ENCODE results near the gene CUL1.
A peak's percentile ranks its signal among the peaks of the same experiment; 100 is the strongest.

Gene CUL1

DNA sequence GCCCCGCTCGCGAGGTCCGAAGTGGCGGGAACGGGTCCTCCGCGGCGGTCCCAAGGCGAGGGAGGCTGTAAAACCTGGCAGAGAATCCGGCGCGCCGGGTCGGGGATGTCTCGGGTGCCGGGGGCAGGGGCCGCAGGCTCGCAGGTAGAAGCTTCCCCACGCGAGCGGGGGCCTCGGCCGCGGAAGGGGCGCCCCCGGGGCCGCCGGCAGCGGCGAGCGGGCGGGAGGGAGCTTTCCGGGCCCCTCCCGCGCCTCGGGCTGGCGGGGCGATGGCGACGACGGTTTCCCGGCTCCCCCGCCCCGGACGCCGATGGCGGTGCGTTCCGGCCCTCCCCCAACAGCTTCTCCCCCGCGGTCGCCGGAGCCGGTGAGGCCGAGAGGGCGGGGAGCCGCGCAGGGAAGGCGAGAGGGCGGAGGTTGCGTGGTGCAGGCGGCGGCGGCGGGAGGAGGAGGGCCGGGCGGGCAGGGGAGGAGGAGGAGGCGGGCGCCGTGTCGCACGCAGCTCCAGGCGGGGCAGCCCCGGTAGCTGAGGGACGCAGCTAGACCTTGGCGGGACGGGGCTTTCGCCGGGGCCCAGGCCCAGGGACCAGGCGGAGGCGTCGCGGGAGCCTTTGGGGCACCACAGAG, at the start of gene CUL1:
TSS of gene CUL1 (plus strand) at position 507 of the 627 bp plus-strand sequence. CDS start 31,220 bp downstream, outside the sequence.
- DNase-seq, result peak; percentile 32

DNA sequence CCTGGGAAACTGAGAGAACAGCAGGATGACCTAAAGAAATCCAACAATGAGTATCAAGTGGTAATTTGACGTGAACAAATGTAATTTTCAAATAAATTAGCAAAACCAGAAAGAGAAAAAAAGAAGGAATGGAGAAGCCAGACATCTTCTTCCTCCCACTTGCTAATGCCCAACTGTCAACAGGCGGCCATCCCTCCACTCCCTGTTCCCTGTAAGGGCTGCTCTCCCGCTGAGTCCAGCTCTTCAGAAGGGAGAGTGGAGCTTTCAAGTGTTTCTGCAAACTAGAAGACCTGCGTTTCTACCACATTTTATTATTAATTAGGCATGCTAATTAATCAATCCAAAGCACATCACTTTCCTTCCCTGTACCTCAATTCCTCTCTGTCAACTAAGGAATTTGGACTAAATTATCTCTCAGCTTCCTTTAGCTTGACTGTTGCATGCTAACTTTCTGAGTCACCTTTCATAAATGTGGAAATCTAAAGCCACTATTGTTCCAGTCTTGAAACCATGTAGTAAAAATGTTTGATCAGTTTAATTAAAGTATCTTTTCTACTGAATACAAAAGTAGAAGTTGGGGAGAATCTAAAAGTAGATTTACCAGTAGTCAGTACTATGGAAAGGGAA, 48.4 kb upstream of the CUL1 start:
- no peak for DNase-seq

DNA sequence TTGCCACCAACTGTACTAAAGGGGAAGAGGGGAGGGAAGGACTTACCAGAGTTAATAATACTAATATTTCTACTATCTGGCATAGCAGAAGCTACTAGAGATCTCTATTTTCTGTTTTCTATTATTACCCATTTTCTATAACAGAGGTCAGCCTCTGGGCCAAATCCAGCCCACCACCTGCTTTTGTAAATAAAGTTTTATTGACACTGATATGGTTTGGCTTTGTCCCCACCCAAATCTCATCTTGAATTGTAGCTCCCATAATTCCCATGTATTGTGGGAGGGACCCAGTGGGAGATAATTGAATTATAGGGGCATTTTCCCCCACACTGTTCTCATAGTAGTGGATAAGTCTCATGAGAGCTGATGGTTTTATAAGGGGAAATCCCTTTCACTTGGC, 45.9 kb upstream of the CUL1 start:
- DNase-seq, result no peak

DNA sequence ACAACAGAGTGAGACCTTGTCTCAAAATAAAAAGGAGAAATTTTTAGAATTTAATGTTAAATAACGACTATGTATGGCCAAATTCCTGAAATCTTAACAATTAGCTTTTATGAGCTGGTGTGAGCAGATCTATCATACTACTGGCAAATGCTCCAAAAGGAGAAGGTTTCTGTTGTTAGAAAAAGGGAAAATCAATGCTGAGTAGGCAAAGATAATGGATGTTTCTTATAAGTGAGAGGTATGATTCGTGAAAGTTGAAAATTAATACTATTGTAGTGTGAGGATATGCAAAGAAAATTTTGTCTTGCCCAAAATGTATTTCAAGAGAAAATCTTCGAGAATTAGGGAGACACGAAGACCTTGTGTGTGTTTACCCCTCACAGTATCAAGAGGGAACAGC, 40.8 kb upstream of the CUL1 start:
- DNase-seq, result no peak

DNA sequence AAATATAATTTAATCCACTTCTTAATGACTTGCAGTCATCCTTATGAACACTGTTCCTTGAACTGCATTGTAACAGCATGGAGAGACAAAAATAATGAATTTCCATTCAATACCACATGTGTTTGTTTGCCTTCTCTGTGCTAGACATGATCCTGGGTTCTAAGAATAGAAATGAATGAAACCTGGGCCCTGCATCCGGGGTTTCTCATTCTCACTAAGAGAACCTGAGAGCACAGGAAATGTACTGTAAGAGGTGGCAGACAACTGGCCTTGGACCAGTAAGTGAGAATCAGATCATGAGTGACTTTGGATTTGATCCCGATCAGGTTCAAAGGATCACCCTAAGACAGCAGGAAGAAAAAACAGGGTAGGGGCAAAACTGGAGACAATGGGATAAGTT, 37.2 kb upstream of the CUL1 start:
- DNase-seq, result no peak

DNA sequence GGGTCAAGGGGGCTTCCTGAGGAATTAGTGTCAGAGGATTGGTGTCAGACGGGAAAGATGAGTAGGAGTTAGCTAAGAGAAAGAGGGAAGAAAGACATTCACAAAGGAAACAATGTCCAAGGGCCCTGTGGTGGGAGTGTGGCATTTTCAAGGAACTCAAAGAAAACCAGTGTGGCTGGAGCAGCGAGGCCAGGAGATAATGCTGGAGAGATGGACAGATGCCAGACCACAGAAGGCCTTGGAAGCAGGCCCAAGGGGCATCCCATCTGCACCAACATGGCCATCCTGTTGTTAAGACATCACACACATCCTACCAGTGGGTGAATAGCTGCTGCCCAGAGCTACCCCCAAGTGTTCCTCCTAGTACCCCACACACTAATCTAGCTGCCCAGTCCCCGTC, 36.1 kb upstream of the CUL1 start:
- DNase-seq, result no peak

DNA sequence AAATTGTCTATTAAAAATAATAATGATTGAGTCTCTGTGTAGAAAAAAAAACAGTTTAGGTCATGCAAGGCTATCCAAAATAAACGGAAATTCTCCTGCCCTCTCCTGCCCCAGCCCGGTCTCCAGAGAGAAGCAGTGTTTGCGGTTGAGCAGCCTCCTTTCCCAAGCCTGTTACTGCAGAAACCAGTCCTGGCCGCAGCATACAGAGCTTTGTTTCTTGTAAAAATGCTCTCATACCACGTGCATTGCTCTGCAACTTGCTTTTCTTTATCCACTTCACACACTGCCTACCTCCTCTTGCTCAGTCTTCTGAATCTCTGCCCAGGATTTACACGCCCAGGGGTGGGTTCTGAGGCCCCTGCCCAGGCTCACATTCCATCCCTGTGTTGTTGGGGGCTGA, 34.4 kb upstream of the CUL1 start:
- no peak for DNase-seq

DNA sequence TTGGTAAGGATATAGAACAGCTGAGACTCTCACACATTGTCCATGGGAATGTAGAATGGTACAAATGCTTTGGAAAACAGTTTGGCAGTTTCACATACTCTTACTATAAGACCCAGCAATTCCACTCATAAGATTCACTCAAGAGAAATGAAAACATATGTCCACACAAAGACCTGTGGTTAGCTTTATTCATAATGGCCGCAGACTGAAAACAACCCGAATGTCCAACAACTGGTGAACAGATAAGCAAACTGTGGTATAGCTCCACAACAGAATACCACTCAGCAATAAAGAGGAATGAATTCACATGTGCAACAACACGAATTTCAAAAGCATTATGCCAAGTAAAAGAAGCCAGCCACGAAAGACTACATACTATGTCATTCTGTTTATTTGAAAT, 33.5 kb upstream of the CUL1 start:
- DNase-seq, result no peak

DNA sequence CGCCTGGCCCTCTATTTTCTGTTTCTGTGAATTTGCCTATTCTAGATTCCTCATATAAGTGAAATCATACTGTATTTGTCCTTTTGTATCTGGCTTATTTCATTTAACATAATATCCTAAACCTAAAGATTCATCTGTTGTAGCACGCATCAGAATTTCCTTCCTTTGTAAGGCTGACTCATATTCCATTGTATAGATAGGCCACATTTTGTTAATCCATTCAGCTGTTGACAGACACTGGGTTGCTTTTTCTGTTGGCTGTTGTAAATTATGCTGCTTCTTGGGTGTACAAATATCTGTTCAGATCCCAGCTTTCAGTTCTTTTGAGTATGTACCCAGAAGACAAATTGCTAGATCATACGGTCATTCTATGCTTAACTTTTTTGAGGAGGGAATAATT, 28.8 kb upstream of the CUL1 start:
- DNase-seq, result no peak

DNA sequence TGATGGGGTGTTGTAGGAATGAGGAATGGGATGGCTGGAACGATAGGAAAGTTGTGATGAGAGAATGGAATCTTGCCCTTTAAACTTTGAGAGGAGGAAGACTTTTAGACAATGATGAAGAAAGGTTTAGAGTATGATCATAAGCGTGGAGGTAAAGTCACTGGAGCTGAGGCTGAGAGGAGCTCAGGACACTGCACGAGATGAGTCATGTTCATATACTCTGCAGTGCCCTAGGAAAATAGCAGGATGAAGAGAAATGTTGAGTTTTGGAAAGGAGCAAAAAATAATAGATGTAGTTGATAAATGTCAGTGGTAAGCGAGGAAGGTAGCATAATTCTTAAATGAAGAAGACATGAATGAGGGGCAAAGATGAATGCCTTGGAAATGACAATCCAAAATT, 28.3 kb upstream of the CUL1 start:
- no peak for DNase-seq

DNA sequence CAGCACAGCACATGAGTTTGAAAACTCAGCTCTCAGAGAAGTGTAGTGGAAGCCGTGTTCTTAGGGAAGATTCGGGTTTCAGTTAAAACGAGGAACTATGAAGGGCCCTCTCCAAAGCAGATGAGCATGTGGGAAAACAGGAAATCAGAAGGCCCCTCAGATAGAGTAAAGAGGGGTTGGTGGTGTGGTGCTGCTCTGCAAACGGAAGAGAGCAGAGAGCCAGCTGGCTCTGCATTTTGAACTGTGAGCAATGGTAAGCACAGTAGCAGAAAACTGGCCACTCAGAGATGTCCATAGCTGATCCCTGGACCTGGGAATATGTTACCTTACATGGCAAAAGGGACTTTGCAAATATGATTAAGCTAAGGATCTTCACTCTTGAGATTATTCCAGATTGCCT, 27.9 kb upstream of the CUL1 start:
- no peak for DNase-seq

DNA sequence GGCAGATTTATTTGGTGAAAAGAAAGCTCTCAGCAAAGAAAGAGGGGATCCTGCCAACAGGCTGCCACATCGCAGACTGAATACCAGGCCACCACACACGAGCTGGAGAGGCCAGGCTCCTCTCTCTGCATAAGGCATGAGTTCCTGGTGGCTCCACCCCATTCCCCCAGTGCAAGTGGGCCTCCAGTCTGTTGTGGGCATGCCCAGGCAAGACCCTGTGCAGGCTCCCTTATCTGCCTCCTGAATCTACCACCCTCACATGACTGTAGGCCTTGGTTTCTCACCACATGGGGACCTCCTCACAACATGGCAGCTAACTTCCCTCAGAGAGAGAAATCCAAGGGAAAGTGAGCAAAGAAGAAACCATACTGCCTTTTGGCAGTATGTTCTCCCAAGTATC, 26.7 kb upstream of the CUL1 start:
- DNase-seq, result no peak

DNA sequence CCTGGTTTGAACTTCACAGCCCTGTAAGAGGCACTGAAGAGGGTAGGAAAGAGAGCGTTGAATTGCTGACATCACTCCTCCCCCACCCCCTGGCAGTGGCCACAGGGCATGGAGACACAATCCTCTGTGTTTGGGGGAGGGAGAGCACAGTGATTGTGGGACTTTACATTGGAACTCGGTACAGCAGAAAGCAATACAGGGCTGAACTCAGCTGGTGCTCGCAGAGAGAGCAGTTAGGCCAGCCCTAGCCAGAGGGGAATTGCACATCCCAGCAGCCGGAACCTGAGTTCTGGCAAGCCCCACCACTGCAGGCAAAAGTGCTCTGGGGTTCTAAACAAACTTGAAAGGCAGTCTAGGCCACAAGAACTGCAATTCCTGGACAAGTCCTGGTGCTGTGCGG, 24.0 kb upstream of the CUL1 start:
- no peak for DNase-seq

DNA sequence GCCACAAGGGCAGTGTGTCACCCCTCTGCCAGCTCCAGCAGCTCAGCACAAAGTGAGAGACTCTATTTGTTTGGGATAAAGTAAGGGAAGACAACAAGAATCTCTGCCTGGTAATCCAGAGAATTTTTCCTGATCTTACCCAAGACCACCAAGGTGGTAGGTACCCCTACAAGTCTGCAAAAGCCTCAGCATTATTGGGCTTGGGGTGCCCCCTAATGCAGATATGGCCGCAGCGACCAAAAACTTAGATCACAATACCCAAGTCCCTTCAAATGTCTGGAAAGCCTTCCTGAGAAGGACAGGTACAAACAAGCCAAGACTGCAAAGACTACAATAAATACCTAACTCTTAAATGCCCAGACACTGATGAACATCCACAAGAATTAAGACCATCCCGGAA, 22.4 kb upstream of the CUL1 start:
- DNase-seq, result no peak

DNA sequence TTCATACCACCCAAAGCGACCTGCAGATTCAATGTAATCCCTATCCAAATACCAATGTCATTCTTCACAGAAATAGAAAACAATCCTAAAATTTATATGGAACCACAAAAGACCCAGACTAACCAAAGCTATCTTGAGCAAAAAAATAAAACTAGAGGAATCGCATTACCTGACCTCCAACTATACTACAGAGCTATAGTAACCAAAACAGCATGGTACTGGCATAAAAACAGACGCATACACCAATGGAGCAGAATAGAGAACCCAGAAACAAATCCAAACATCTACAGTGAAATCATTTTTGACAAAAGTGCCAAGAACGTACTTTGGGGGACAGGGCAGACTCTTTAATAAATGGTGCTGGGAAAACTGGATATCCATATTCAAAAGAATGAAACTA, 16.9 kb upstream of the CUL1 start:
- DNase-seq, result no peak

DNA sequence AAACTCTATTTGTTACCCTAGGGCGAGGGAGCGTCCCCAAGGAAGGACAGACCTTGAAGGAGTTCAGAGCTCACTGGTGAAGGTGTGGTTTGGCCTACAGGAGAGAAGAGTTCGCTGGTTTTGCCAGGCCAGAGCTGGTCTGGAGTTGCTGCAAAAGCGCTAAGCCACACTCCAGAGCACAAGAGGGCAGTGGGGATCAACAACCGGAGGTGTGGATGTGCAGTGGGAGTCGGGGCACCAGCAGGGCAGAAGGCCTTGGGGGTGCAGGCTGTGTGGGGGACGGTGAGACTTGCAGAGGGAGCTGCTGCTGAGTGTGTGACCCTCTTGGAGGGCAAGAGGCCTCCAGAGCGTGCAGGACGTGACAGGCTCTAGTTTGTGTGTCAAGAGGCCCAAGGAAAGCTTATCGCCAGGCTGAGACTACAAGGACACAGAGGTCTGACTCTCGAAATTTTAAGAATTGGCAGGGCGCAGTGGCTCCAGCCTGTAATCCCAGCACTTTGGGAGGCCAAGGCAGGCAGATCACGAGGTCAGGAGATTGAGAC, 14.3 kb upstream of the CUL1 start:
- no peak for DNase-seq

DNA sequence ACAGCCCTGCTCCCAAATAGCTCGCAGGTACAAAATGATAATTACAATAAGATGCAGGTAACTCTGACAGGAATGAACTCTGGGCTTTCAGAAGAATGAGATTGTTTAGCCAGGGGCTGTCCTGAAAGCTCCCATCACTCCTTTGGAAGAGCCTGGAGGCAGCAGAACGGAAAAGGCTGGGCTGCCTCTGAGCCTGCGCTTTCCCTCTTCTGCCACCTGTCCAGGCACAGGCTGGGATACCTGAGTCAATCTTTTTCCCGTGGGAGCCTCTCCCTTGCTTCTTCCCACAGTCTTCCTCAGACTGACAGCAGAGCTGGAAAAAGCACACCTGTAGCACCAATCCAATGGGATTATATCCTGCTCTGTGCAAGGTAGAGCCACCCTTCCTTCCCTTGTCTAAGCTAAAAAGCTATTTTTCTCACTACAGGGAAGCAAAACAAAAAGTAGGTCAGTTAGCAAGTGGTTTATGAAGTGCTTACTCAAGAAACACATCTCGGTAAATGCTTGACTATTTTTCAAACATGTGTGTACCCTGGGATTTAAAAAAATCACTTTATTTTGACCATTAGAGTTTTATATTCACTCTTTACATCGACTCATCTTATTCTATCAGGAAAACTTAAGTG, 12.3 kb upstream of the CUL1 start:
- DNase-seq, result no peak

DNA sequence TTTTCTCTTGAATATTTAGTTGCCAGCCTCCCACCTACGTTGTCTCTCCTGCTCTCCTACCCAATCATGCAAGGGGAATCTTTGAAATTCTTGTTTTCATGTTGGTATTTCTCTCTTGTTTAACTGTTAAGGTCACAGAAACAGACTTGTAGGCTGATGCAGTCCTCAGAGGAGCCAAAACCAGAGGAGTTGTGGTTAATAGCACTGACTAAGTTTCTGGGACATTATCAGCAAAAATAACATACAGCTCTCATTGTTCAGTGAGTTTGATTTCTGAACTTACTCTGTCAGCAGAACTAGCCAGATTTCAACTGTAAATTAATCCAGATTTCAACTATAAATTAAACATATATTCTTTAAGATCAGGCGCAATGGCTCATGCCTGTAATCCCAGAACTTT, 11.1 kb upstream of the CUL1 start:
- DNase-seq, result no peak

DNA sequence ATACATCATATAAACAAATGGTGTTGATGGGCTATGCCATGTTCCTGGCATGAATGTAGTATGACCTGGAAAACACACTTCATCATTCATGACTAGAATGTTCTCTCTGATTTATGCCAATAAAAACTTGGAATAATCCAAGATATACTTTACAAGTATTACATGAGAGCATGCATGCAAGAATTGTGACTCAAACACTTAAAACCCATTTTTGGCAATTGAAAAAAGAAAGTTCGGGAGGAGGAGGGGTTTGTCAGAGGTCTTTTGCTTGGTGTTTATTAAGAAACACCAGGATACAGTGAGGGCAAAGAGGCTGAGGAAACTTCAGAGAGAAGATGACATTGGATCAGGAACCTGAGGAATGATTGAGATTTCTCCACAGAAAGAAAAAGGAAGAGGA, 10.2 kb upstream of the CUL1 start:
- DNase-seq, result no peak

DNA sequence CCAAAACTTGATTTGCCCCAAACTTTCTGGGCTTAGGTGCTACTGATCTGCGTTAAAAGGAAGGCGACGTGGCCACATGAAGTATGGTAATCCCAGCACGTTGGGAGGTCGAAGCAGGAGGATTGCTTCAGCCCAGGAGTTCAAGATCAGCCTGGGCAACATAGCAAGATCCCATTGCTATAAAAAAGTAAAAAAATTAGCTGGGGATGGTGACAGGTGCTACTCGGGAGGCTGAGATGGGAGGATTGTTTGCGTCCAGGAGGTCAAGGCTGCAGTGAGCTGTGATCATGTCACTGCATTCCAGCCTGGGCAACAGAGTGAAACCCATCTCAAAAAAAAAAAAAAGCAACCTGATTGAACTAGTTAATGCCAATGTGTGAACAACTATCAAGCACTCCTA, 5.1 kb upstream of the CUL1 start:
- no peak for DNase-seq

DNA sequence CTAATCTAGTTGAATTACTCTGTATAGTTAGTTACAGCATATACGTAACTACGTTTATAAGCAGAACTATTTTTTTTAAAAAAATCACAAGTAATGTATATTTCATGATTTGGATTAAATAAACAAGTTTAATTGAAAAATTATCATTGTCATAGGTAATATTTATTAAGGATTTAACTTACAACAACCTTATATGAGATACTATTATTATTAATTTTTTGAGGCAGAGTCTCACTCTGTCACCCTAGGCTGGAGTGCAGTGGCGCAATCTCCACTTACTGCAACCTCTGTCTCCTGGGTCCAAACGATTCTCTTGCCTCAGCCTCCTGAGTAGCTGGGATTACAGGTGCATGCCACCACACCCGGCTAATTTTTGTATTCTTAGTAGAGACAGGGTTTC, 4.1 kb upstream of the CUL1 start:
- DNase-seq, result no peak

DNA sequence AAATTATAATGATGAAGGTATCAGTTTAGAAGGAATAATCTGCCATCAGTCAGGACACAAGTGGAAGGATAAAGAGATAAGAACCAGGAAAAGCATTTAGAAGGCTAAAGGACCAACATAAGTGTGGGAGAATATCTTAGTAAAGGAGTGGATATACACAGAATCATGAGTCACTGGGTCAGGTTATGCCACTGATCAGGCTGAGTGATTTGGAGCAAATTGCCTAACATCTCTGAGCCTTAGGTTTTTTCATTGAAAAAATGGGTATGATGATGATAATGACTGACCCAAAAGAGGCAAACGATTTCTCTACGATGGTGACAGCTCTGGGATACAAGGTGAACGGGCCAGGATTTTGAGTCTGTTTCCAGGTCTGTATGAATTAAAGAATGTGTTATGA, 2.8 kb upstream of the CUL1 start:
- no peak for DNase-seq

DNA sequence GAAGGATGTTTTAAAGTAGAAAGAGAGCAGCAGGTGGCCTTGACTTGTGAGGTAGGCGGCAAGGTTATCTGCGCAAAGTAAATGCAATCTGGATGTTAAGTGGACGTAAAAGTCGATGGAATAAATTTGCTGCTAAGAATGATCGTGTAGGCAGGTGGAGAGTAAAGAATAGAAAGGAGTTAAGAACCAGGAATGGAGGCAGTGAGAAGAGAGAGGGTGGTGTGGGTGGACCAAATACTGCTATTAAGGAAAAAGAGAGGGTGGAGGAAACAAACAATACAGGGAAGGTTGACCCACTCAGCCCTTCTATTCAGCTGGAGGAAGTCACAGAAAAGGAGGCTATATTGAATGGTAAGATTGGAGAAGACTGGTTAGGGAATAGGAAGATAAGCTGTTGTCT, 1.9 kb upstream of the CUL1 start:
- DNase-seq, result peak; percentile 54

DNA sequence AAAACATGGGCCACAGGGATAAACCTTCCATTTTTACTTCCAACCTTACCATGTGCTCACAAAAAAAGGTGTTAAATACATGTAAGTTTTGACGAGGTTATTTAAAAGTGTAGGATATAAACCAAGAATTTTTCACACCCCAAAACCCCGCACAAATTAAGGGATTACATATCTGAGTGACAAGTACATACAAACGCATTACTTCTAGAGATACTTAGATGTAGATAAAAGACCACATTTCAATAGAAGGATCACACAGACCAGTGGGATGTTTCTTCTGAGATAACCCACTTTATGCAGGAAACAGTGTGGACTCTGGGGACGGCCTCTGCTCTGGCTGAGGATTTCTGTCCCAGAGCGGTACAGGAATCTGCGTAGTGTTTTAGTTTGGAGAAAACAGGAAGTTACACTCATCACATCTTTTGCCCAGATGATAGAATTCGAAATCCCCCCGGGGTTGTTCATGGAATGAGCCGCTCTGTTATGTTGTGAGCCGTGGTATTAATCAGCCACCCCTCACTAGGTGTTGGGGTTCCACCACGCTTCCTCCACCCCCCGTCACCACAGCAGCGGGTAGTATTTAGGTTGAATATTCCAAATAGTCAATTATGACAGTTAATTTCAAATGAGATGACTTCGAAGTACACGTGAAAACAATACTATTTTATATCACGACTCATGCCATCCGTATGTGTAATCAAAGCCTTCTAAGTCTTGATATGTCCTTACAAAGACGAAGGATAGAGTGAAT, 1.3 kb upstream of the CUL1 start:
- no peak for DNase-seq
